HepG2 (cell line): ENCODE data around the gene PTPRN. TPM values are rescaled to one million over a fixed set of nuclear protein-coding genes. Genes with fewer than 3 reads are reported as not detected.
A peak's percentile ranks its signal among the peaks of the same experiment; 100 is the strongest.

Experiments
- ATAC-seq: fragments of 200-7000 bp; cut with Tn5 transposase; 3 replicates; pipeline ENCODE4 v1.9.1; 2020; ENCODE audit warnings: mild to moderate bottlenecking, moderate library complexity
- BruUV-seq: library from RNA; stranded (reverse); fragments of 400-500 nt; replicated peaks from 2 replicates; lab custom pipeline; 2021; lab: Mats Ljungman, UMichigan
- CTCF ChIA-PET: fragments of 300-600 bp; formaldehyde crosslinking; extraction: SDS; loops from one replicate; lab custom pipeline; 2021; ENCODE audit warnings: low total read pairs, inconsistent platforms, low intra/inter-chr PET ratio; lab: Yijun Ruan, JAX
- POLR2A ChIA-PET: fragments of 350-600 bp; sonication (Branson Sonifier 250); formaldehyde crosslinking; loops from one replicate; lab custom pipeline; 2020; ENCODE audit warnings: antibody characterized with exemption, inconsistent platforms; lab: Yijun Ruan, JAX
- DNase-seq: peaks from one replicate; pipeline ENCODE4 v3.0.0-alpha.2; 2015; ENCODE audit warnings: low spot score
- FAIRE-seq: peaks from 3 replicates; lab custom pipeline; 2011; peaks lifted over from hg19 to GRCh38; lab: Jason Lieb, UNC
- H2AFZ ChIP-seq: one replicate; pipeline ENCODE4 v1.6.1; 2011; ENCODE audit warnings: low read length, inconsistent platforms
- H3K27ac ChIP-seq: fragments of 300-600 bp; 3 replicates; pipeline ENCODE4 v1.8.0; 2011; ENCODE audit warnings: mixed run types, mild to moderate bottlenecking, mixed read lengths, low read length, inconsistent platforms; ENCODE audit not compliant: insufficient read depth; ENCODE audit errors: extremely low read length
- H3K27me3 ChIP-seq, 2 experiments: fragments of 200-600 bp in 1 of 2; 2 replicates in 1 of 2; 3 replicates in 1 of 2; pipeline versions ENCODE4 v1.6.0 to v1.8.0; 2011; ENCODE audit warnings: low read length in 2 of 2, mild to moderate bottlenecking in 2 of 2, moderate library complexity in 2 of 2, inconsistent platforms in 1 of 2; ENCODE audit not compliant: insufficient read depth in 2 of 2, control insufficient read depth in 1 of 2
- H3K36me3 ChIP-seq, 2 experiments: fragments of 200-600 bp in 1 of 2; replicated peaks in 1 of 2; 2 replicates in 1 of 2; 3 replicates in 1 of 2; pipeline versions ENCODE4 v1.5.1 to v1.8.0; 2011; ENCODE audit warnings: low read length in 2 of 2, inconsistent platforms in 1 of 2; ENCODE audit not compliant: insufficient read depth in 2 of 2, control insufficient read depth in 1 of 2
- H3K4me1 ChIP-seq: 2 replicates; pipeline ENCODE4 v1.5.1; 2012; ENCODE audit warnings: low read length, inconsistent platforms; ENCODE audit not compliant: insufficient read depth
- H3K4me2 ChIP-seq: 2 replicates; pipeline ENCODE4 v1.6.0; 2011; ENCODE audit warnings: low read depth, low read length, inconsistent platforms
- H3K4me3 ChIP-seq, 3 experiments: fragments of 200-600 bp in 1 of 3; sonication (generic), shearing (Covaris generic) in 1 of 3; replicated peaks in 1 of 3; 2 replicates each; pipeline ENCODE4 v1.5.1; 2011 to 2016; ENCODE audit warnings: low read length in 3 of 3, inconsistent platforms in 2 of 3, low read depth in 2 of 3, mild to moderate bottlenecking in 2 of 3, control low read depth in 1 of 3, mixed read lengths in 1 of 3; ENCODE audit not compliant: insufficient read depth in 1 of 3
- H3K79me2 ChIP-seq: one replicate; pipeline ENCODE4 v1.6.1; 2011; ENCODE audit warnings: low read length, inconsistent platforms; ENCODE audit not compliant: insufficient read depth
- H3K9ac ChIP-seq: 2 replicates; pipeline ENCODE4 v1.6.0; 2011; ENCODE audit warnings: mild to moderate bottlenecking, low read depth, low read length, inconsistent platforms; ENCODE audit not compliant: insufficient read depth
- H3K9me3 ChIP-seq: 2 replicates; pipeline ENCODE4 v1.5.1; 2012; ENCODE audit warnings: mild to moderate bottlenecking, low read length
- H4K20me1 ChIP-seq: 2 replicates; pipeline ENCODE4 v1.6.0; 2011; ENCODE audit warnings: inconsistent platforms, mild to moderate bottlenecking, low read length, moderate library complexity; ENCODE audit not compliant: insufficient read depth
- ATF6 ChIP-seq: sonication (generic); formaldehyde crosslinking; conservative IDR thresholded peaks from 2 replicates; pipeline ENCODE4 v1.4.0; 2020; ENCODE audit warnings: missing genetic modification reagents
- HMG20B ChIP-seq: conservative IDR thresholded peaks from 2 replicates; pipeline ENCODE4 v1.6.1; 2016; ENCODE audit warnings: missing genetic modification reagents, missing compliant biosample characterization
- HOXA5 ChIP-seq: sonication (generic); formaldehyde crosslinking; IDR thresholded peaks from 2 replicates; pipeline ENCODE4 v1.4.0; 2020; ENCODE audit warnings: missing genetic modification reagents
- NFAT5 ChIP-seq: sonication (generic); formaldehyde crosslinking; IDR thresholded peaks from 2 replicates; pipeline ENCODE4 v1.4.0; 2020; ENCODE audit warnings: missing genetic modification reagents
- SCMH1 ChIP-seq: sonication (generic); formaldehyde crosslinking; IDR thresholded peaks from 2 replicates; pipeline ENCODE4 v1.9.0; 2021; ENCODE audit warnings: missing genetic modification reagents, mild to moderate bottlenecking, borderline replicate concordance
- SMAD9 ChIP-seq: sonication (generic); formaldehyde crosslinking; IDR thresholded peaks from 2 replicates; pipeline ENCODE4 v1.5.1; 2020; ENCODE audit warnings: mild to moderate bottlenecking, missing genetic modification reagents
- SRSF9 ChIP-seq: fragments of 200-400 bp; formaldehyde crosslinking; IDR thresholded peaks from 2 replicates; pipeline ENCODE4 v1.6.1; 2018; ENCODE audit warnings: borderline replicate concordance, mild to moderate bottlenecking, low read depth, low read length; ENCODE audit not compliant: insufficient read depth, poor library complexity, severe bottlenecking
- ZNF143 ChIP-seq: sonication (generic); formaldehyde crosslinking; IDR thresholded peaks from 2 replicates; pipeline ENCODE4 v1.4.0; 2020; ENCODE audit warnings: missing genetic modification reagents
- ZNF230 ChIP-seq: sonication (generic); formaldehyde crosslinking; IDR thresholded peaks from 2 replicates; pipeline ENCODE4 v1.4.0; 2020; ENCODE audit warnings: mild to moderate bottlenecking, missing genetic modification reagents
- ZNF879 ChIP-seq: sonication (generic); formaldehyde crosslinking; IDR thresholded peaks from 2 replicates; pipeline ENCODE4 v1.8.1; 2023; ENCODE audit warnings: missing genetic modification reagents
- WGBS: methylation state at CpG from one replicate; pipeline ENCODE4 v1.1.6; 2017; ENCODE audit warnings: low lambda C conversion rate; 5-methylcytosine and 5-hydroxymethylcytosine counted together
- in situ Hi-C: cut with HindIII; loops from 2 replicates; pipeline ENCODE4 v1.10.0; 2017; ENCODE audit warnings: low pct_unique_long_range_greater_than_20kb; ENCODE audit not compliant: extremely low pct_ligation_motif_present
- intact Hi-C: fragments of 100-400 bp; cut with micrococcal nuclease; formaldehyde crosslinking; loops from one replicate; pipeline ENCODE4 v1.10.0; 2022; ENCODE audit not compliant: unreplicated experiment
- polyA plus RNA-seq, 8 experiments: library from polyadenylated mRNA; depleted of rRNA in 3 of 8; stranded (reverse) in 7 of 8; unstranded in 1 of 8; fragments of >200 nt; fragmentation: Illumina TruSeq in 4 of 8; extraction: Trizol in 4 of 8; gene quantifications; 2 replicates each; pipeline versions ENCODE4 v1.2.1 to v1.2.3, GENCODE V29; 2011 to 2016; ENCODE audit warnings: low read depth in 4 of 8, missing spikeins in 1 of 8, mixed read lengths in 1 of 8; ENCODE audit not compliant: insufficient read depth in 1 of 8
- total RNA-seq, 5 experiments: library from RNA; depleted of rRNA; stranded (reverse); fragments of >200 nt; fragmentation: Illumina TruSeq; extraction: Trizol; gene quantifications; 2 replicates each; pipeline ENCODE4 v1.2.3, GENCODE V29; 2016; ENCODE audit warnings: low read depth in 1 of 5

The PTPRN gene
- total and polyA plus RNA-seq, 2 of the 13 experiments (the other 11 are each of a cell fraction or from before 2014, with no cell fraction given), result 0.26 TPM; not detected in 1

GRCh38 chr2:219308142-219309101 is 779 bp downstream of the PTPRN start:
- CTCF ChIA-PET, result no interaction called here
- ATAC-seq (peak; percentile 97), FAIRE-seq (no peak), DNase-seq (peak; percentile 41)
- in situ Hi-C loops (loop anchor here (5.0 kb wide), 1 partner anchor 266 kb away; the partner anchor contains the start of gene CFAP65), intact Hi-C loops (loop anchor here (1.0 to 2.0 kb wide), 2 partner anchors 14 to 262 kb away; no protein-coding TSS in a partner anchor)
- H3K27me3 ChIP-seq, result peaks cover 1 to 19% of the 10 kb centered on the region in 2 experiments; a peak in 3 of 5 replicates
- H3K4me3 ChIP-seq, result no peak overlapping the region
- peaks cover 7% of the 10 kb centered on the region for H4K20me1 ChIP-seq
- H3K79me2 ChIP-seq, result no peaks in the 10 kb centered on the region
- H3K4me1 ChIP-seq, result no peaks in the 10 kb centered on the region
- no peak overlapping the region for H3K4me2 ChIP-seq
- H3K9ac ChIP-seq, result no peak overlapping the region
- no peak overlapping the region for H3K27ac ChIP-seq
- no peak overlapping the region for H2AFZ ChIP-seq
- POLR2A ChIA-PET, result no interaction called here
- no peaks in the 10 kb centered on the region for H3K9me3 ChIP-seq
- 46% methylated on average over 33 of the region's 45 CpGs for WGBS
- no TSS peak for BruUV-seq
- H3K36me3 ChIP-seq, result no peaks in the 10 kb centered on the region
- peak; percentile 99 for TF ChIP-seq NFAT5 (CRISPR knock-in tag)
- TF ChIP-seq ZNF143 (CRISPR knock-in tag), result peak; percentile 59; the same call in 1 of the 2 replicates
- TF ChIP-seq ZNF230, result peak; percentile 95
- TF ChIP-seq HMG20B, result peak; percentile 89
- TF ChIP-seq SCMH1 (CRISPR knock-in tag), result no peak
- no peak for TF ChIP-seq SRSF9
- peak; percentile 97 for TF ChIP-seq ATF6
- TF ChIP-seq SMAD9 (CRISPR knock-in tag), result no peak
- TF ChIP-seq HOXA5 (CRISPR knock-in tag), result peak; percentile 99
- 0 out of 2 replicates have a peak, but pooled peaks have one; percentile 65 for TF ChIP-seq ZNF879 (CRISPR knock-in tag)
